ENCODE measurements around the gene ZIK1. TPM values are rescaled to one million over a fixed set of nuclear protein-coding genes. Genes with fewer than 3 reads are reported as not detected.

ZIK1 gene
- total and polyA plus RNA-seq, 4 donors: 1.0 to 13.8 (median 3.5) TPM

- H3K27ac ChIP-seq (ENCODE audit: low read depth in 1 of 2, low read length in 1 of 2): peak within 1 kb of the TSS; percentile 76 to 79
Measured at GRCh38 chr19:57632987-57633831, 49.3 kb downstream of the ZIK1 start, which contains the start of gene ZNF211. Gene ZNF211 (plus strand): TSS chr19:57633168. CDS start chr19:57633347, 179 bp downstream.

DNA sequence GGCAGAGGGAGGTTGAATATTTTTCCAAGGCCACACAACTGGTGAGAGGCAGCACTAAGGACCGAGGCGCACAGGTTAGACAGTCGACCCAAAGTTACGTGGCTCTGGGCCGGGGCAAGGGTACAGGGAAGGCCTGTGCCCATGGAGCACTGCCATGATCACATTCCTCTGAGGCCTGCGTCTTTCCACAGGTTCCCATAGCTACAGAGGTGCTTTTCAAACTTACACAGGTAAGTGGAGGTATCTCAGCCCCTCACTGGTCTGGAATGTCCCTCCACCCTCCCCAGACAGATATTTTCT, 49.8 kb downstream of the ZIK1 start:
- Histone ChIP-seq H3K4me3 (peak overlapping the region; percentile 85), H3K27me3 (ENCODE audit: control insufficient read depth in 3 of 3, insufficient read depth in 3 of 3, low read length in 2 of 3) (no peaks in the 10 kb centered on the region), H3K36me3 (ENCODE audit: control insufficient read depth in 4 of 4, insufficient read depth in 4 of 4, low read length in 4 of 4) (peaks cover 7 to 41% (median 26%) of the 10 kb centered on the region in 4 donors), H3K9me3 (ENCODE audit: control insufficient read depth in 4 of 4, insufficient read depth in 3 of 4, low read length in 3 of 4) (peaks cover 0 to 19% (median 12%) of the 10 kb centered on the region in 4 donors), H3K27ac (ENCODE audit: low read depth in 1 of 2, low read length in 1 of 2) (peak overlapping the region in 1 of 2 donors; percentile 79), H3K4me1 (ENCODE audit: control insufficient read depth in 5 of 5, insufficient read depth in 5 of 5, low read length in 5 of 5) (peaks cover 0 to 9% (median 9%) of the 10 kb centered on the region in 5 donors), H3K9ac (ENCODE audit: insufficient read depth in 1 of 2, low read length in 2 of 2) (peak overlapping the region; percentile 47 to 83)
- WGBS, 2 donors: 55 to 64% methylated on average over 6 of the region's 6 CpGs
- DNase-seq: peak in 1 of 3 donors; percentile 16
- no peak for ATAC-seq (ENCODE audit: insufficient read depth, low FRiP score)
- TF ChIP-seq, protein P1, sequence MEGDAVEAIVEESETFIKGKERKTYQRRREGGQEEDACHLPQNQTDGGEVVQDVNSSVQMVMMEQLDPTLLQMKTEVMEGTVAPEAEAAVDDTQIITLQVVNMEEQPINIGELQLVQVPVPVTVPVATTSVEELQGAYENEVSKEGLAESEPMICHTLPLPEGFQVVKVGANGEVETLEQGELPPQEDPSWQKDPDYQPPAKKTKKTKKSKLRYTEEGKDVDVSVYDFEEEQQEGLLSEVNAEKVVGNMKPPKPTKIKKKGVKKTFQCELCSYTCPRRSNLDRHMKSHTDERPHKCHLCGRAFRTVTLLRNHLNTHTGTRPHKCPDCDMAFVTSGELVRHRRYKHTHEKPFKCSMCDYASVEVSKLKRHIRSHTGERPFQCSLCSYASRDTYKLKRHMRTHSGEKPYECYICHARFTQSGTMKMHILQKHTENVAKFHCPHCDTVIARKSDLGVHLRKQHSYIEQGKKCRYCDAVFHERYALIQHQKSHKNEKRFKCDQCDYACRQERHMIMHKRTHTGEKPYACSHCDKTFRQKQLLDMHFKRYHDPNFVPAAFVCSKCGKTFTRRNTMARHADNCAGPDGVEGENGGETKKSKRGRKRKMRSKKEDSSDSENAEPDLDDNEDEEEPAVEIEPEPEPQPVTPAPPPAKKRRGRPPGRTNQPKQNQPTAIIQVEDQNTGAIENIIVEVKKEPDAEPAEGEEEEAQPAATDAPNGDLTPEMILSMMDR (IDR thresholded peaks at IDR 0.05; ENCODE audit: control extremely low read depth, extremely low read depth): no peak

More at GRCh38 chr19:57632987-57633831, 49.3 kb downstream of the ZIK1 start, which contains the start of gene ZNF211:
- H3K27me3 ChIP-seq (ENCODE audit: control insufficient read depth in 3 of 3, insufficient read depth in 3 of 3, low read length in 2 of 3): no peaks in the 10 kb centered on the region
- peak within 1 kb of the TSS; percentile 85 for H3K4me3 ChIP-seq
- peak within 1 kb of the TSS; percentile 47 to 83 for H3K9ac ChIP-seq (ENCODE audit: insufficient read depth in 1 of 2, low read length in 2 of 2)
- 1% methylated on average over 54 to 59 of the region's 59 CpGs for WGBS, 2 donors
- peak; percentile 96 to 99 (median 97) for DNase-seq
- ATAC-seq (ENCODE audit: insufficient read depth, low FRiP score): peak; percentile 100
- peaks cover 7 to 36% (median 21%) of the 10 kb centered on the region in 4 donors for H3K36me3 ChIP-seq (ENCODE audit: control insufficient read depth in 4 of 4, insufficient read depth in 4 of 4, low read length in 4 of 4)
- peaks cover 0 to 15% (median 12%) of the 10 kb centered on the region in 4 donors for H3K9me3 ChIP-seq (ENCODE audit: control insufficient read depth in 4 of 4, insufficient read depth in 3 of 4, low read length in 3 of 4)
- TF ChIP-seq, protein P1 (IDR thresholded peaks at IDR 0.05; ENCODE audit: control extremely low read depth, extremely low read depth): no peak
- H3K4me1 ChIP-seq (ENCODE audit: control insufficient read depth in 5 of 5, insufficient read depth in 5 of 5, low read length in 5 of 5): peaks cover 0 to 9% (median 9%) of the 10 kb centered on the region in 5 donors

- Histone ChIP-seq H3K27me3 (ENCODE audit: control insufficient read depth in 3 of 3, insufficient read depth in 3 of 3, low read length in 2 of 3) (no peaks in the 10 kb centered on the region), H3K9me3 (ENCODE audit: control insufficient read depth in 4 of 4, insufficient read depth in 3 of 4, low read length in 3 of 4) (peaks cover 4 to 45% (median 40%) of the 10 kb centered on the region in 4 donors), H3K4me3 (no peak overlapping the region), H3K36me3 (ENCODE audit: control insufficient read depth in 4 of 4, insufficient read depth in 4 of 4, low read length in 4 of 4) (peaks cover 35 to 75% (median 53%) of the 10 kb centered on the region in 4 donors), H3K9ac (ENCODE audit: insufficient read depth in 1 of 2, low read length in 2 of 2) (no peak overlapping the region), H3K4me1 (ENCODE audit: control insufficient read depth in 5 of 5, insufficient read depth in 5 of 5, low read length in 5 of 5) (peaks cover 0 to 9% (median 9%) of the 10 kb centered on the region in 5 donors), H3K27ac (ENCODE audit: low read depth in 1 of 2, low read length in 1 of 2) (no peak overlapping the region)
- WGBS, 2 donors: 99% methylated on average over 4 of the region's 4 CpGs
- TF ChIP-seq, protein P1 (IDR thresholded peaks at IDR 0.05; ENCODE audit: control extremely low read depth, extremely low read depth): no peak
- ATAC-seq (ENCODE audit: insufficient read depth, low FRiP score) (no peak), DNase-seq (no peak)
Measured at GRCh38 chr19:57637379-57637778, 53.4 kb downstream of the ZIK1 start.

All from lung (tissue), 12 donors.